ENCODE data around the gene CCP110.
A peak's percentile ranks its signal among the peaks of the same experiment; 100 is the strongest.

The CCP110 gene

GRCh38 chr16:19548144-19548543, 24.4 kb downstream of the CCP110 start:
- no peak for DNase-seq (ENCODE audit: low spot score)

- no peak for DNase-seq (ENCODE audit: low spot score)
Measured at GRCh38 chr16:19549673-19550072, 25.9 kb downstream of the CCP110 start.

- peak; percentile 96 for DNase-seq (ENCODE audit: low spot score)
Measured at GRCh38 chr16:19555186-19555937, 31.6 kb downstream of the CCP110 start, which contains the start of gene VPS35L. Gene VPS35L, plus strand, starts transcription at chr16:19555703. Its CDS starts 27 bp downstream, at chr16:19555730.

- DNase-seq (ENCODE audit: low spot score) = peak; percentile 37
Measured at GRCh38 chr16:19555938-19556771, 32.4 kb downstream of the CCP110 start.

- peak; percentile 89 for DNase-seq (ENCODE audit: low spot score)
Measured at GRCh38 chr16:19559242-19559910, 35.6 kb downstream of the CCP110 start.

GRCh38 chr16:19560078-19560477, 36.3 kb downstream of the CCP110 start:
- DNase-seq (ENCODE audit: low spot score) = no peak

GRCh38 chr16:19563377-19563776, 39.6 kb downstream of the CCP110 start:
- DNase-seq (ENCODE audit: low spot score) = no peak

GRCh38 chr16:19566362-19566761, 42.6 kb downstream of the CCP110 start:
- DNase-seq (ENCODE audit: low spot score) = no peak

- no peak for DNase-seq (ENCODE audit: low spot score)
Measured at GRCh38 chr16:19567560-19567959, 43.8 kb downstream of the CCP110 start.

- no peak for DNase-seq (ENCODE audit: low spot score)
Measured at GRCh38 chr16:19573997-19574396, 50.3 kb downstream of the CCP110 start.

- DNase-seq (ENCODE audit: low spot score) = no peak
Measured at GRCh38 chr16:19574615-19575014, 50.9 kb downstream of the CCP110 start.

GRCh38 chr16:19578378-19578971, 54.7 kb downstream of the CCP110 start:
- peak; percentile 100 for DNase-seq (ENCODE audit: low spot score)

- no peak for DNase-seq (ENCODE audit: low spot score)
Measured at GRCh38 chr16:19582050-19582831, 58.5 kb downstream of the CCP110 start.

- peak; percentile 78 for DNase-seq (ENCODE audit: low spot score)
Measured at GRCh38 chr16:19583665-19584300, 60.0 kb downstream of the CCP110 start.

- DNase-seq (ENCODE audit: low spot score) = no peak
Measured at GRCh38 chr16:19588661-19589060, 64.9 kb downstream of the CCP110 start.

- no peak for DNase-seq (ENCODE audit: low spot score)
Measured at GRCh38 chr16:19589106-19589505, 65.4 kb downstream of the CCP110 start.

GRCh38 chr16:19589771-19590302, 66.1 kb downstream of the CCP110 start:
- DNase-seq (ENCODE audit: low spot score) = no peak

GRCh38 chr16:19595043-19595767, 71.5 kb downstream of the CCP110 start:
- no peak for DNase-seq (ENCODE audit: low spot score)

GRCh38 chr16:19598805-19599510, 75.2 kb downstream of the CCP110 start:
- DNase-seq (ENCODE audit: low spot score) = no peak

Measured in pons (tissue), 1 donor.